Activated CD8-positive, alpha-beta memory T cell treated with anti-CD3 and anti-CD28 coated beads, Interleukin-2, amount 50 U/mL, for 1 hour (primary cell): ENCODE measurements around the gene LGALS16.
"Not testable (repeated sequence)": the region's sequence is repeated elsewhere in the genome, so short reads cannot be mapped to it uniquely, and the experiment has no call there.

Experiments
- DNase-seq: peaks from one replicate; pipeline ENCODE4 v3.0.0-alpha.2; 2020; ENCODE audit errors: extremely low read depth

LGALS16 gene

GRCh38 chr19:39677961-39678889 lies 22.5 kb downstream of the LGALS16 start:
- no peak for DNase-seq

- no peak for DNase-seq
These were observed 23.5 kb downstream of the LGALS16 start for GRCh38 chr19:39679056-39679790.

GRCh38 chr19:39679791-39680168 lies 24.1 kb downstream of the LGALS16 start:
- no peak for DNase-seq

- DNase-seq, result no peak
These were observed 24.9 kb downstream of the LGALS16 start for GRCh38 chr19:39680593-39680992.

GRCh38 chr19:39681416-39681815 lies 25.7 kb downstream of the LGALS16 start:
- no peak for DNase-seq

- no peak for DNase-seq
These were observed 28.6 kb downstream of the LGALS16 start for GRCh38 chr19:39684267-39684666.

GRCh38 chr19:39686739-39687138 lies 31.0 kb downstream of the LGALS16 start:
- DNase-seq, result no peak

GRCh38 chr19:39688637-39689036 lies 32.9 kb downstream of the LGALS16 start:
- not testable (repeated sequence) for DNase-seq

GRCh38 chr19:39692166-39692565 lies 36.5 kb downstream of the LGALS16 start:
- no peak for DNase-seq

GRCh38 chr19:39692822-39693221 lies 37.1 kb downstream of the LGALS16 start:
- DNase-seq, result no peak

- DNase-seq, result no peak
These were observed 40.0 kb downstream of the LGALS16 start for GRCh38 chr19:39695759-39696158.

GRCh38 chr19:39696387-39696786 lies 40.7 kb downstream of the LGALS16 start:
- DNase-seq, result no peak

GRCh38 chr19:39698535-39698934 lies 42.8 kb downstream of the LGALS16 start:
- DNase-seq, result no peak

- no peak for DNase-seq
These were observed 45.6 kb downstream of the LGALS16 start for GRCh38 chr19:39701291-39701690.

GRCh38 chr19:39704181-39705044 lies 48.7 kb downstream of the LGALS16 start, which contains the start of gene LGALS14:
Gene LGALS14, plus strand, starts transcription at chr19:39704481. Its CDS starts 48 bp downstream, at chr19:39704529.
- DNase-seq, result no peak

- no peak for DNase-seq
These were observed 50.0 kb downstream of the LGALS16 start for GRCh38 chr19:39705578-39706188.

GRCh38 chr19:39708594-39708993 lies 52.9 kb downstream of the LGALS16 start:
- no peak for DNase-seq

GRCh38 chr19:39709026-39709872 lies 53.5 kb downstream of the LGALS16 start:
- DNase-seq, result no peak
